Activated CD4-positive, alpha-beta memory T cell treated with anti-CD3 and anti-CD28 coated beads, Interleukin-2, amount 10 ng/mL, durations not matched to agents 7 days and 5 days (primary cell): ENCODE measurements around the gene TMEM164. TPM values are rescaled to one million over a fixed set of nuclear protein-coding genes. Genes with fewer than 3 reads are reported as not detected.

ENCODE experiments used
- CTCF ChIA-PET: fragments of 350-600 bp; sonication (Branson Sonifier 250); formaldehyde crosslinking; loops from one replicate; lab custom pipeline; 2021; ENCODE audit warnings: antibody characterized with exemption, inconsistent platforms; lab: Charles Lee
- POLR2A ChIA-PET: fragments of 350-600 bp; sonication (Branson Sonifier 250); formaldehyde crosslinking; loops from one replicate; lab custom pipeline; 2021; ENCODE audit warnings: antibody characterized with exemption; lab: Charles Lee
- DNase-seq: peaks from one replicate; pipeline ENCODE4 v3.0.0-alpha.2; 2020
- H3K27ac Mint-ChIP-seq: one replicate; pipeline ENCODE4 v1.8.0; 2021; ENCODE audit warnings: mild to moderate bottlenecking, mixed read lengths
- H3K27me3 Mint-ChIP-seq: one replicate; pipeline ENCODE4 v1.8.0; 2021; ENCODE audit warnings: mixed read lengths
- H3K36me3 Mint-ChIP-seq: one replicate; pipeline ENCODE4 v1.8.0; 2021; ENCODE audit warnings: low read depth, mixed read lengths
- H3K4me1 Mint-ChIP-seq: one replicate; pipeline ENCODE4 v1.8.0; 2021; ENCODE audit warnings: mixed read lengths
- H3K4me3 Mint-ChIP-seq: one replicate; pipeline ENCODE4 v1.8.0; 2021; ENCODE audit warnings: mild to moderate bottlenecking, mixed read lengths
- H3K9me3 Mint-ChIP-seq: one replicate; pipeline ENCODE4 v1.8.0; 2021; ENCODE audit warnings: mixed read lengths
- total RNA-seq, 2 experiments: library from RNA; stranded (reverse); gene quantifications; one replicate each; pipeline ENCODE4 v1.2.3, GENCODE V29; 2021

TMEM164 gene
- total RNA-seq, 2 experiments from 2014 or later, result 18.7 to 24.1 TPM

GRCh38 chrX:110159235-110159634 lies 156.3 kb downstream of the TMEM164 start:
- no peaks in the 10 kb centered on the region for H3K27me3 Mint-ChIP-seq
- ChIA-PET POLR2A (interaction anchor here (0.7 to 1.0 kb wide), 2 partner anchors 158 to 244 kb away, joined by 3 read pairs; no protein-coding TSS in a partner anchor), CTCF (interaction anchor here (0.8 to 8.5 kb wide), 5 partner anchors 12 to 261 kb away, joined by 3 to 250 read pairs (median 3); no protein-coding TSS in a partner anchor)
- no peak overlapping the region for H3K27ac Mint-ChIP-seq
- DNase-seq, result peak; percentile 24
- H3K36me3 Mint-ChIP-seq, result no peaks in the 10 kb centered on the region
- no peaks in the 10 kb centered on the region for H3K9me3 Mint-ChIP-seq
- H3K4me1 Mint-ChIP-seq, result peaks cover 13% of the 10 kb centered on the region
- H3K4me3 Mint-ChIP-seq, result no peak overlapping the region

- H3K27me3 Mint-ChIP-seq, result no peaks in the 10 kb centered on the region
- no peaks in the 10 kb centered on the region for H3K36me3 Mint-ChIP-seq
- no peaks in the 10 kb centered on the region for H3K9me3 Mint-ChIP-seq
- ChIA-PET CTCF (interaction anchor here (0.5 to 8.5 kb wide), 6 partner anchors 13 to 938 kb away, joined by 3 to 250 read pairs (median 6); no protein-coding TSS in a partner anchor), POLR2A (interaction anchor here (1.0 kb wide), 1 partner anchor 244 kb away, joined by 3 read pairs; no protein-coding TSS in a partner anchor)
- no peak for DNase-seq
- H3K4me3 Mint-ChIP-seq, result no peak overlapping the region
- peaks cover 13% of the 10 kb centered on the region for H3K4me1 Mint-ChIP-seq
- H3K27ac Mint-ChIP-seq, result no peak overlapping the region
These were observed 157.0 kb downstream of the TMEM164 start for GRCh38 chrX:110159865-110160264.

GRCh38 chrX:110161361-110161686 lies 158.4 kb downstream of the TMEM164 start:
- Mint-ChIP-seq H3K9me3 (no peaks in the 10 kb centered on the region), H3K4me1 (peaks cover 13% of the 10 kb centered on the region), H3K27me3 (no peaks in the 10 kb centered on the region), H3K36me3 (no peaks in the 10 kb centered on the region), H3K4me3 (no peak overlapping the region), H3K27ac (no peak overlapping the region)
- POLR2A ChIA-PET, result interaction anchor here (1.2 to 1.6 kb wide), 2 partner anchors 156 to 244 kb away, joined by 3 to 7 read pairs; partner anchors contain the start of gene AMMECR1
- no peak for DNase-seq
- CTCF ChIA-PET, result interaction anchor here (0.7 to 8.5 kb wide), 9 partner anchors 8 to 248 kb away, joined by 3 to 250 read pairs (median 5); partner anchors contain the start of gene AMMECR1

GRCh38 chrX:110162131-110162530 lies 159.2 kb downstream of the TMEM164 start:
- no peak for DNase-seq
- H3K27me3 Mint-ChIP-seq, result no peaks in the 10 kb centered on the region
- no peak overlapping the region for H3K4me3 Mint-ChIP-seq
- H3K4me1 Mint-ChIP-seq, result peaks cover 13% of the 10 kb centered on the region
- H3K9me3 Mint-ChIP-seq, result no peaks in the 10 kb centered on the region
- CTCF ChIA-PET, result interaction anchor here (1.5 to 8.5 kb wide), 5 partner anchors 8 to 248 kb away, joined by 3 to 250 read pairs (median 8); partner anchors contain the start of gene AMMECR1
- POLR2A ChIA-PET, result interaction anchor here (1.6 kb wide), 1 partner anchor 156 kb away, joined by 7 read pairs; the partner anchor contains the start of gene AMMECR1
- H3K27ac Mint-ChIP-seq, result no peak overlapping the region
- no peaks in the 10 kb centered on the region for H3K36me3 Mint-ChIP-seq

- Mint-ChIP-seq H3K27ac (no peak overlapping the region), H3K27me3 (no peaks in the 10 kb centered on the region), H3K4me1 (peaks cover 13% of the 10 kb centered on the region), H3K9me3 (no peaks in the 10 kb centered on the region), H3K36me3 (no peaks in the 10 kb centered on the region), H3K4me3 (no peak overlapping the region)
- no peak for DNase-seq
- CTCF ChIA-PET, result interaction anchor here (1.4 kb wide), 1 partner anchor 16 kb away, joined by 4 read pairs; no protein-coding TSS in a partner anchor
- POLR2A ChIA-PET, result no interaction called here
These were observed 160.0 kb downstream of the TMEM164 start for GRCh38 chrX:110162867-110163266.

GRCh38 chrX:110163488-110163887 lies 160.6 kb downstream of the TMEM164 start:
- Mint-ChIP-seq H3K27ac (no peak overlapping the region), H3K9me3 (no peaks in the 10 kb centered on the region), H3K36me3 (no peaks in the 10 kb centered on the region), H3K4me1 (peaks cover 13% of the 10 kb centered on the region), H3K4me3 (no peak overlapping the region), H3K27me3 (no peaks in the 10 kb centered on the region)
- CTCF ChIA-PET, result interaction anchor here (1.4 kb wide), 1 partner anchor 17 kb away, joined by 4 read pairs; no protein-coding TSS in a partner anchor
- no peak for DNase-seq
- POLR2A ChIA-PET, result no interaction called here

- DNase-seq, result peak; percentile 54
- H3K27me3 Mint-ChIP-seq, result no peaks in the 10 kb centered on the region
- CTCF ChIA-PET, result interaction anchor here (0.7 to 2.8 kb wide), 6 partner anchors 11 to 250 kb away, joined by 3 to 28 read pairs (median 5); partner anchors contain the start of gene AMMECR1
- no peaks in the 10 kb centered on the region for H3K4me1 Mint-ChIP-seq
- POLR2A ChIA-PET, result interaction anchor here (1.0 kb wide), 1 partner anchor 149 kb away, joined by 3 read pairs; no protein-coding TSS in a partner anchor
- no peaks in the 10 kb centered on the region for H3K9me3 Mint-ChIP-seq
- no peak overlapping the region for H3K27ac Mint-ChIP-seq
- peaks cover 1% of the 10 kb centered on the region for H3K36me3 Mint-ChIP-seq
- H3K4me3 Mint-ChIP-seq, result no peak overlapping the region
These were observed 165.1 kb downstream of the TMEM164 start for GRCh38 chrX:110167952-110168451.

- Mint-ChIP-seq H3K4me1 (no peaks in the 10 kb centered on the region), H3K36me3 (peaks cover 7% of the 10 kb centered on the region), H3K9me3 (no peaks in the 10 kb centered on the region), H3K27me3 (no peaks in the 10 kb centered on the region), H3K4me3 (no peak overlapping the region), H3K27ac (no peak overlapping the region)
- ChIA-PET POLR2A (interaction anchor here (1.0 kb wide), 1 partner anchor 149 kb away, joined by 3 read pairs; no protein-coding TSS in a partner anchor), CTCF (interaction anchor here (0.7 to 2.8 kb wide), 5 partner anchors 12 to 249 kb away, joined by 3 to 28 read pairs (median 7); partner anchors contain the start of gene AMMECR1)
- no peak for DNase-seq
These were observed 165.7 kb downstream of the TMEM164 start for GRCh38 chrX:110168585-110168984.

GRCh38 chrX:110170029-110170428 lies 167.1 kb downstream of the TMEM164 start:
- no peak for DNase-seq
- no peaks in the 10 kb centered on the region for H3K9me3 Mint-ChIP-seq
- H3K4me1 Mint-ChIP-seq, result no peaks in the 10 kb centered on the region
- POLR2A ChIA-PET, result no interaction called here
- H3K36me3 Mint-ChIP-seq, result peaks cover 11% of the 10 kb centered on the region
- no peak overlapping the region for H3K27ac Mint-ChIP-seq
- H3K27me3 Mint-ChIP-seq, result no peaks in the 10 kb centered on the region
- H3K4me3 Mint-ChIP-seq, result no peak overlapping the region
- CTCF ChIA-PET, result interaction anchor here (0.7 to 2.8 kb wide), 3 partner anchors 9 to 242 kb away, joined by 3 to 28 read pairs (median 3); no protein-coding TSS in a partner anchor

- DNase-seq, result no peak
- no peaks in the 10 kb centered on the region for H3K4me1 Mint-ChIP-seq
- no peaks in the 10 kb centered on the region for H3K27me3 Mint-ChIP-seq
- H3K36me3 Mint-ChIP-seq, result peaks cover 11% of the 10 kb centered on the region
- H3K9me3 Mint-ChIP-seq, result no peaks in the 10 kb centered on the region
- H3K27ac Mint-ChIP-seq, result no peak overlapping the region
- POLR2A ChIA-PET, result no interaction called here
- no peak overlapping the region for H3K4me3 Mint-ChIP-seq
- CTCF ChIA-PET, result no interaction called here
These were observed 168.5 kb downstream of the TMEM164 start for GRCh38 chrX:110171442-110171841.

- no peak overlapping the region for H3K27ac Mint-ChIP-seq
- no peaks in the 10 kb centered on the region for H3K9me3 Mint-ChIP-seq
- POLR2A ChIA-PET, result no interaction called here
These were observed 169.3 kb downstream of the TMEM164 start for GRCh38 chrX:110172215-110172614.

GRCh38 chrX:110173192-110174175 lies 170.6 kb downstream of the TMEM164 start:
- DNase-seq, result no peak
- H3K4me1 Mint-ChIP-seq, result no peaks in the 10 kb centered on the region
- H3K9me3 Mint-ChIP-seq, result no peaks in the 10 kb centered on the region
- no peak overlapping the region for H3K4me3 Mint-ChIP-seq
- no peak overlapping the region for H3K27ac Mint-ChIP-seq
- ChIA-PET POLR2A (no interaction called here), CTCF (no interaction called here)
- peaks cover 11% of the 10 kb centered on the region for H3K36me3 Mint-ChIP-seq
- no peaks in the 10 kb centered on the region for H3K27me3 Mint-ChIP-seq

More at GRCh38 chrX:110172215-110172614, 169.3 kb downstream of the TMEM164 start:
- Mint-ChIP-seq H3K4me3 (no peak overlapping the region), H3K4me1 (no peaks in the 10 kb centered on the region), H3K36me3 (peaks cover 11% of the 10 kb centered on the region), H3K27me3 (no peaks in the 10 kb centered on the region)
- CTCF ChIA-PET, result no interaction called here
- no peak for DNase-seq
